Measurements from ENCODE around the gene FJX1.

GRCh38 chr11:35580397-35580781, 37.9 kb upstream of the FJX1 start:
- TF ChIP-seq CTCF (conservative IDR thresholded peaks at IDR 0.05; ENCODE audit: low read depth, low read length), result no peak
- no peak for TF ChIP-seq EZH2 (IDR thresholded peaks at IDR 0.05; ENCODE audit: low read length, unreplicated experiment)
- no peak for TF ChIP-seq EZH2phosphoT487 (IDR thresholded peaks at IDR 0.05; ENCODE audit: borderline replicate concordance, low read length)

Data from PC-3 (cell line).